GM21528 (cell line): ENCODE results near the gene CDC37L1.
"Not testable (repeated sequence)": the region's sequence is repeated elsewhere in the genome, so short reads cannot be mapped to it uniquely, and the experiment has no call there.

Source experiments
- ATAC-seq: cut with Tn5 transposase; IDR thresholded peaks from one replicate; pipeline ENCODE4 v1.9.1; 2021; ENCODE audit warnings: mild to moderate bottlenecking, moderate library complexity; ENCODE audit not compliant: unreplicated experiment, low FRiP score

The CDC37L1 gene

GRCh38 chr9:4679268-4680172, at the start of gene CDC37L1:
Gene CDC37L1 (plus strand): TSS chr9:4679569. CDS start chr9:4679768, 199 bp downstream.
- ATAC-seq: peak; percentile 96

- no peak for ATAC-seq
Measured at GRCh38 chr9:4630836-4631235, 48.5 kb upstream of the CDC37L1 start.

- ATAC-seq: no peak
Measured at GRCh38 chr9:4638968-4639367, 40.4 kb upstream of the CDC37L1 start.

DNA sequence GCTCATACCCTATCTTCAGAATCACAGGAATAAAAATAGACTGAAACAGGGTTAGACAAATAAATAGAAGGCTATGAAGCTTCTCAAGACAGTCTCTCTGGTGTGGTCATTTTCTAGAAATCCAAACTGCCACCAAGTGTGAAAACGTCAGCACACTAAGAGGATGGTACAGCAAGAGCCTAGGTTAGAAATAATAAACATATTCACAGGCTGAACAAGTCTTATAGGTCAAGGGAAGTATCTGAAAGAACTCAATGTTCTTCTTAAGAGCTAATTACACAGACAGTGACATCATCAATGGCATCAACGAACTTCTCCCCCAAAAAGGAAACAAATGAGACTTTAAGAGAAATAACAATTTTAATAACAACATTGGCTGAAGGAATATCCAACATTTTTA, 39.9 kb upstream of the CDC37L1 start:
- no peak for ATAC-seq

GRCh38 chr9:4640027-4640426, 39.3 kb upstream of the CDC37L1 start:
- ATAC-seq: no peak

- no peak for ATAC-seq
Measured at GRCh38 chr9:4642351-4642750, 37.0 kb upstream of the CDC37L1 start.

DNA sequence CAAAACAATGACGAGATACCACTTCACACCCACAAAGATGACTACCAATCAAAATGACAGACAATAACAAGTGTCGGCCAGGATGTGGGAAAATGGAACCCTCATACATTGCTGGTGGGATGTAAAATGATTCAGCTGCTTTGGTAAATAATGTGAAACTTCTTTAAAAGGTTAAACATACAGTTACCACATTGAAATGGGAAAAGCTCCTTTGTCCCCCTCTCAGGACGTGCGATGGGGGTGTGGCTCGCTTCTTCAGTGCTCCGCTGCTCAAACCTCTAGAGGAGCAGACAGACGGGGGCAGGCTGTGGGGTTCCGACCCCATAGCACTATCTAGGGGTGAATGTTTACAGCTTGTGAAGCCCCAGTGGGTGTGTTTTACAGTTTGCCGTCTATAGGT, 25.3 kb upstream of the CDC37L1 start:
- ATAC-seq: no peak

- ATAC-seq: no peak
Measured at GRCh38 chr9:4654538-4654937, 24.8 kb upstream of the CDC37L1 start.

GRCh38 chr9:4656196-4656595, 23.2 kb upstream of the CDC37L1 start:
- ATAC-seq: not testable (repeated sequence)

DNA sequence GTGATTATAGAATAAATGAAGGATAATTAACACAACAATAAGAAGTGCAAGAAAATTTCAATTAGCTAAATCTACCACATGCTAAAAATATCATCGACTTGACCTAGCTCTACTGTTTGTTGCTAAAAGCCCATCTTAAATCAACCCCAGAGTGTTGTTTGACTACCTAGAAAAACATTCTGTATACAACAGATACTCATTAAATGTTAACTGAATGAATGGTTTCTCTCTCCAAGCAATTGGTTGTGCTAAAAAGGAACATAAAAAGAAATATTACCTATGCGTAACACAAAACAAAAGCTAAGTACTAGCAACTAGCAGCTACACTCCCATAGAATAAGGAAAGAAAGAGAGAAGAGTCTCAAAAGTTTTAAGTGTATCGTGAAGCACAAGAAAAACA, 22.7 kb upstream of the CDC37L1 start:
- no peak for ATAC-seq

GRCh38 chr9:4657426-4658159, 21.8 kb upstream of the CDC37L1 start:
- no peak for ATAC-seq

GRCh38 chr9:4660665-4661064, 18.7 kb upstream of the CDC37L1 start:
- not testable (repeated sequence) for ATAC-seq

DNA sequence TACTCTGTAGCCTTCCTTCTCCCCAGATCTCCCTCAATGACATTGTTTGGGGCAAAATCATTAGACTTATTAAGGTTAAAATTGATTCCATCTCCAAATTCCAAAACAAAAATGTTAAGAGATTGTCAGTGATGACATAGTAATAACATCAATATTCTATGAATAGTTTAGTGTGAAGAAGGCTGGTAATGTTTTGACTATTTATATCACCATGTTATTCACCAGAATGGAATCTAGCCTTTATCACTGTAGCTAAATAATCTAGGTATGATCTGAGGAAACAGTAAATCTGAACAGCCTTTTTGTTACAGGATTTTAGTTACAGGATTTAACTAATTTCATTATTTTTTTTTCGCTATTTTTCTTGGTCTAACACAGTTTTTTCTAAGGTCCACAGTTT, 18.2 kb upstream of the CDC37L1 start:
- no peak for ATAC-seq

DNA sequence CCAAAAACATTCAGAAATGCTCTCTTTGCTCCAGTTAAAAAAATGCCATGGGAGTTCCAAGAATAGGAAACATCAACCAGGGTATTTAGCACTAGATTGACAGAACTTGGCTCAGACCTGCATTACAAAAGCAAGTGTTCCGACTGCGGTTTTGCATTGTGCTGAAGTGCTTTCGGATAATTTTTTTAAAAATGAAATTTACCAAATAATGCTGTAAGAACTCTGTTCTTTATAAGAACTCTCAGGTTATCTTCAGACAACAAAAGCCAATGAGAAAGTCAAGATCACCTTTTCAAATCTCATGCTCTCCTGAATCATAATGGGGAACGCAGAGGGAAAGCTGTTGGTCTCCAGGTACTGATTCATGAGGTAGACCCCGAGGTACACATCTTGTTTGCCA, 17.8 kb upstream of the CDC37L1 start:
- ATAC-seq: peak; percentile 4

DNA sequence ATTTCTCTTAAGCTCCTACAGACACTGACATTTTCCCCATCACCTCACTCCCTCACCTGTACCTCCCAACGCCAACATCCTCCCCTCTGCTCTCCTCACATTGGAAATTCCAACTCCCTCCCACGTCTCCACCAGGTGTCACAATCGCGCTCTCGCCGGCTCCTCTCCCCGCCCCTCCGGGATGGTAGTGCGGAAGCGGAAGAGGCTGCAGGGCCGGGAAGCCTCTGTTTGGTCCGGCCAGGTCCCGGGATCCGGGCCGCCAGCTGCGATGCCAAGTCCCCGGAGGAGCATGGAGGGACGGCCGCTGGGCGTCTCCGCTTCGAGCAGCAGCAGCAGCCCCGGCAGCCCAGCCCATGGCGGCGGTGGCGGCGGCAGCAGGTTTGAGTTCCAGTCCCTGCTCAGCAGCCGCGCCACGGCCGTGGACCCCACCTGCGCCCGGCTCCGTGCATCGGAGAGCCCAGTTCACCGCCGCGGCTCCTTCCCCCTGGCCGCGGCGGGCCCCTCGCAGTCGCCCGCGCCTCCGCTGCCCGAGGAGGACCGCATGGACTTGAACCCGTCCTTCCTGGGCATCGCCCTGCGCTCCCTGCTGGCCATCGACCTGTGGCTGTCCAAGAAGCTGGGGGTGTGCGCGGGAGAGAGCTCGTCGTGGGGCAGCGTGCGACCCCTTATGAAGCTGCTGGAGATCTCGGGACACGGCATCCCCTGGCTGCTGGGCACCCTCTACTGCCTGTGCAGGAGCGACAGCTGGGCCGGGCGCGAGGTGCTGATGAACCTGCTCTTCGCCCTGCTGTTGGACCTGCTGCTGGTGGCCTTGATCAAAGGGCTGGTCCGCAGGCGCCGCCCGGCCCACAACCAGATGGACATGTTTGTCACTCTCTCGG, 17.0 kb upstream of the CDC37L1 start, which contains the start of gene PLPP6:
TSS of gene PLPP6 (plus strand) at position 187 of the 881 bp plus-strand sequence. CDS start at position 269, 82 bp downstream.
- ATAC-seq: peak; percentile 89

GRCh38 chr9:4662989-4663792, 16.2 kb upstream of the CDC37L1 start:
- peak; percentile 5 for ATAC-seq

DNA sequence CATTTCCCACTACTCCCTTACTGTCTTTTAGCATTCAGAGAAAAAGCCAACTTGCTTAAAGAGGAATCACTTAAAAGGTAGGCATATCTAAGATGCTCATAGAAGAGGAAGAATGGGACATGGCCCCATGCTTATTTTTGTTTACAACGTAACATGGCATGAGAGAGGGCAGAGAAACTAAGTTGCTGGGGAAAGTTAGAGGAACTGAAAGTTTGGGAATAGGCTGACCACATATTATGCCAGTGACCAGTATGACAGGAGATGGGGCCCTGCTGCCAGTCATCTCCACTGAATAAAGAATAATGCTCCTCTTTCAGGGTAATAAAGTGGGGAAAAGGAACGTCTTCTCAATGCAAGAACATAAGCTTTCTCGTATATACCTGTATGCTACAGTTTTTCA, 15.4 kb upstream of the CDC37L1 start:
- no peak for ATAC-seq

DNA sequence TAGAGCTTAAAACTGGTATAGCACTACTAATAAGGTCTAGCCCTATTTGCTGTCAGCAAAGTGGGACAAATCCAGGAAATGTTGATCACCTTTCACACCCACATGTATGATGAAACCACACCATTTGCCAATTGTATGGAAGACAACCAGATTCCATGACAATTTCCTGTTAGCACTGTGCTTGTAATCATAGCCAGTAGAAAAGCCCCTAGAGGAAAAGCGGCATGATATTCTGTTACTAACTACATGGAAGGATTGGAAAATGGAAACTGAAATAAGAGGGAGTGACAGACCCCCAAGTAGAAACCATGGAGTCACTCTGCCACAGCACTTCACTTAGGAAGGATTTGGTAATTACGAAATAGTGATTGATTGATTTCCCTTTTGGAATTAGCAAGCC, 14.0 kb upstream of the CDC37L1 start:
- no peak for ATAC-seq

DNA sequence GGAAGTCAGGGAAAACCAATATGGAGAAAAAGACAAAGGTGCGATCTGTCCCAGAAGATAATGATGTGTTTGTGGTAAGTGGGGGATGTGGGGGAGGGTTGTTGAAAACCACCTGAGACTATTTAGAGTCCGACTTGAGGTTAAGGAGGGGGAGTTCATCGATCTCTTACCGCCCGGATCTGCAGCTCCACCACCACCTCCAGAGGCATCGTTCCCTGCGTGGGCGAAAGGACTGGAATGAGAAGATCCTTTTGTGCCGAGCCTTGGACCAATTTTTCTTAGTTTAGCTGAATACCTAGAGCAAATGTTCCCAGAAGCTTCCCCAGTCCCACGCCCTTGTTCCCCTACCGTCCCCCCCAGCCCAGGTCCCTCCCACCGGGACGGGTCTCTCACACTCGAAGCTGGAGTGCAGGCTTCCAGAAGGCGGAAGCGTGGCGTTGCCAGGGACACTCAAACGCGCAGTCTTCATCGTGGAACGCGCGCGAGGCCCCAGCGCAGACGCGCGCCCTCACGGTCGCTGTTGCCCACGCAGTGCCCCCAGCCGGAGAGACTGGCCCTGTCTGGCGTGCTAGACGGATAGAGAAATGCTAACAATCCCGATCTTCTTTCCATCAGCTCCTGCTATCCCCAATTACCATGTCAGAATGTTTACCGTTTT, 13.2 kb upstream of the CDC37L1 start, which contains the start of gene SPATA6L:
TSS of gene SPATA6L (minus strand) at position 439 of the 658 bp plus-strand sequence. CDS start at position 209, 230 bp downstream.
- no peak for ATAC-seq
